OCI-LY1 (cell line): ENCODE data around the gene CPT2.

Experiments used
- H2AFZ ChIP-seq: fragments of 200-600 bp; sonication (generic), shearing (Covaris generic); 2 replicates; pipeline ENCODE4 v1.6.0; 2014; ENCODE audit warnings: antibody characterized with exemption, mild to moderate bottlenecking, low read length
- H3F3A ChIP-seq: fragments of 200-600 bp; sonication (generic), shearing (Covaris generic); 2 replicates; pipeline ENCODE4 v1.6.0; 2014; ENCODE audit warnings: mild to moderate bottlenecking, antibody characterized with exemption, low read length, moderate library complexity; ENCODE audit not compliant: insufficient read depth
- H3K27ac ChIP-seq: fragments of 200-600 bp; sonication (generic); 2 replicates; pipeline ENCODE4 v1.5.1; 2014; ENCODE audit warnings: low read length, mixed run types, mild to moderate bottlenecking, low read depth; ENCODE audit not compliant: poor library complexity, severe bottlenecking
- H3K27me3 ChIP-seq: fragments of 200-600 bp; sonication (generic); 2 replicates; pipeline ENCODE4 v1.6.0; 2014; ENCODE audit warnings: antibody characterized with exemption, mild to moderate bottlenecking, low read length, moderate library complexity; ENCODE audit not compliant: insufficient read depth
- H3K36me3 ChIP-seq: fragments of 200-600 bp; sonication (generic); 2 replicates; pipeline ENCODE4 v1.6.1; 2014; ENCODE audit warnings: mild to moderate bottlenecking, antibody characterized with exemption, low read length, moderate library complexity, mixed read lengths; ENCODE audit not compliant: insufficient read depth
- H3K4me1 ChIP-seq: fragments of 200-600 bp; sonication (generic); 2 replicates; pipeline ENCODE4 v1.5.1; 2014; ENCODE audit warnings: mild to moderate bottlenecking, low read length, moderate library complexity; ENCODE audit not compliant: insufficient read depth, severe bottlenecking
- H3K4me2 ChIP-seq: fragments of 200-600 bp; sonication (generic), shearing (Covaris generic); 2 replicates; pipeline ENCODE4 v1.6.1; 2014; ENCODE audit warnings: low read length
- H3K4me3 ChIP-seq: fragments of 200-600 bp; sonication (generic); 2 replicates; pipeline ENCODE4 v1.5.1; 2014; ENCODE audit warnings: low read length, low read depth, mild to moderate bottlenecking, mixed read lengths; ENCODE audit not compliant: poor library complexity, severe bottlenecking
- H3K79me2 ChIP-seq: fragments of 200-600 bp; shearing (Covaris generic); 2 replicates; pipeline ENCODE4 v1.6.1; 2016; ENCODE audit warnings: mixed run types, low read length, mixed read lengths; ENCODE audit not compliant: insufficient read depth
- H3K9ac ChIP-seq: fragments of 200-600 bp; sonication (generic), shearing (Covaris generic); 2 replicates; pipeline ENCODE4 v1.6.1; 2014; ENCODE audit warnings: mild to moderate bottlenecking, low read length, mixed read lengths
- H3K9me2 ChIP-seq: fragments of 200-600 bp; sonication (generic), shearing (Covaris generic); 2 replicates; pipeline ENCODE4 v1.6.1; 2014; ENCODE audit warnings: low read depth, mild to moderate bottlenecking, low read length, mixed read lengths
- H3K9me3 ChIP-seq: fragments of 200-600 bp; shearing (Covaris generic); 2 replicates; pipeline ENCODE4 v1.6.1; 2014; ENCODE audit warnings: low read length, mixed read lengths
- H4K20me1 ChIP-seq: fragments of 200-600 bp; sonication (generic), shearing (Covaris generic); 2 replicates; pipeline ENCODE4 v1.6.0; 2016; ENCODE audit warnings: mild to moderate bottlenecking, low read length; ENCODE audit not compliant: insufficient read depth
- CTCF ChIP-seq: fragments of 200-600 bp; sonication (generic), shearing (Covaris generic); IDR thresholded peaks from 2 replicates; pipeline ENCODE4 v1.5.1; 2017; ENCODE audit warnings: mild to moderate bottlenecking, antibody characterized with exemption, low read length, moderate library complexity, mixed read lengths
- EZH2 ChIP-seq: fragments of 200-600 bp; sonication (generic), shearing (Covaris generic); IDR thresholded peaks from 2 replicates; pipeline ENCODE4 v1.8.0; 2017; ENCODE audit warnings: borderline replicate concordance, mixed run types, mild to moderate bottlenecking, antibody characterized with exemption, low read length, moderate library complexity, mixed read lengths

CPT2 gene

GRCh38 chr1:53155945-53156344, 40.7 kb upstream of the CPT2 start:
- Histone ChIP-seq H3K79me2 (no peaks in the 10 kb centered on the region), H3K9ac (no peak overlapping the region), H3K27me3 (no peaks in the 10 kb centered on the region), H3K4me1 (no peaks in the 10 kb centered on the region), H2AFZ (no peak overlapping the region), H3K36me3 (no peaks in the 10 kb centered on the region), H3K9me3 (no peaks in the 10 kb centered on the region), H4K20me1 (no peaks in the 10 kb centered on the region), H3K9me2 (no peaks in the 10 kb centered on the region), H3K4me3 (no peak overlapping the region), H3K4me2 (no peak overlapping the region), H3F3A (no peaks in the 10 kb centered on the region), H3K27ac (no peak overlapping the region)
- no peak for TF ChIP-seq CTCF
- no peak for TF ChIP-seq EZH2

GRCh38 chr1:53156783-53157182, 39.8 kb upstream of the CPT2 start:
- Histone ChIP-seq H3F3A (no peaks in the 10 kb centered on the region), H3K27ac (no peak overlapping the region), H3K9me2 (no peaks in the 10 kb centered on the region), H3K9me3 (no peaks in the 10 kb centered on the region), H3K79me2 (no peaks in the 10 kb centered on the region), H3K27me3 (no peaks in the 10 kb centered on the region), H3K9ac (no peak overlapping the region), H3K36me3 (no peaks in the 10 kb centered on the region), H3K4me3 (no peak overlapping the region), H2AFZ (no peak overlapping the region), H4K20me1 (no peaks in the 10 kb centered on the region), H3K4me2 (no peak overlapping the region), H3K4me1 (no peaks in the 10 kb centered on the region)
- TF ChIP-seq CTCF (no peak), EZH2 (no peak)

- H3K4me1 ChIP-seq: no peaks in the 10 kb centered on the region
- no peaks in the 10 kb centered on the region for H4K20me1 ChIP-seq
- no peaks in the 10 kb centered on the region for H3K36me3 ChIP-seq
- no peak overlapping the region for H3K4me3 ChIP-seq
- no peaks in the 10 kb centered on the region for H3K9me2 ChIP-seq
- no peaks in the 10 kb centered on the region for H3F3A ChIP-seq
- no peak overlapping the region for H3K27ac ChIP-seq
- H2AFZ ChIP-seq: no peak overlapping the region
- TF ChIP-seq EZH2: no peak
- TF ChIP-seq CTCF: no peak
- H3K4me2 ChIP-seq: no peak overlapping the region
- H3K27me3 ChIP-seq: no peaks in the 10 kb centered on the region
- no peak overlapping the region for H3K9ac ChIP-seq
- H3K9me3 ChIP-seq: no peaks in the 10 kb centered on the region
- H3K79me2 ChIP-seq: no peaks in the 10 kb centered on the region
Measured at GRCh38 chr1:53158900-53159299, 37.7 kb upstream of the CPT2 start.
